GM21737 (cell line): ENCODE results near the gene PLCB3.

Experiments
- ATAC-seq: cut with Tn5 transposase; IDR thresholded peaks from one replicate; pipeline ENCODE4 v1.9.1; 2021; ENCODE audit warnings: mild to moderate bottlenecking, moderate library complexity; ENCODE audit not compliant: unreplicated experiment

Gene PLCB3

DNA sequence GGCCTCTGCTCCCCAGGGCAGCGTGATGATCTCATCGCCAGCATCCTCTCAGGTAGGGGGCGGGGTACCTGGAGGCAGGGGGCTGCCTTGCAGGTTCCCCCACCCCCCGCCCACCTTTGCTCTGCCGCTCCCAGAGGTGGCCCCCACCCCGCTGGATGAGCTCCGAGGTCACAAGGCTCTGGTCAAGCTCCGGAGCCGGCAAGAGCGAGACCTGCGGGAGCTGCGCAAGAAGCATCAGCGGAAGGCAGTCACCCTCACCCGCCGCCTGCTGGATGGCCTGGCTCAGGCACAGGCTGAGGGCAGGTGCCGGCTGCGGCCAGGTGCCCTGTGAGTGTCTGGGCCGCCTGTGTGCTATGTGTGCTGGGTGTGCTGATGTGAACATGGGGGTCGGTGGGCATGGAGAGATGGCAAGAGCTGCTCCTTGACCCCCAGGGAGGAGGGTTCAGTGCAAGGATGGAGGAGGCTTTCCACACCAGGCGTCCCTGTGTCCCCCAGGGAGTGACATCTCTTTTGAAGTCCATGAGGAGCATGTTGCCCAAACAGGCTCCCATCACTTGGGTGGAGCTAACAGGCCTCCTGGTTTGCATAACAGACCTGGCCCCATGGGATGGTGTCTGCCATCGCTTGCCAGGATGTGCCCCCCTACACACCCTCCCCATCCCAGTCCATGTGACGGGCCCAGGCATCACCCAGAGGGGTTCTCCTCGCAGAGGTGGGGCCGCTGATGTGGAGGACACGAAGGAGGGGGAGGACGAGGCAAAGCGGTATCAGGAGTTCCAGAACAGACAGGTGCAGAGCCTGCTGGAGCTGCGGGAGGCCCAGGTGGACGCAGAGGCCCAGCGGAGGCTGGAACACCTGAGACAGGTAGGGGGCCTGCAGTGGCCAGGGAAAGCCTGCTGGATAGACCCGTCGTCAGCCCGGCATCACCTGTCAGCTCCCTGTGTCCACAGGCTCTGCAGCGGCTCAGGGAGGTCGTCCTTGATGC is 14.1 kb downstream of the PLCB3 start:
- ATAC-seq, result no peak

DNA sequence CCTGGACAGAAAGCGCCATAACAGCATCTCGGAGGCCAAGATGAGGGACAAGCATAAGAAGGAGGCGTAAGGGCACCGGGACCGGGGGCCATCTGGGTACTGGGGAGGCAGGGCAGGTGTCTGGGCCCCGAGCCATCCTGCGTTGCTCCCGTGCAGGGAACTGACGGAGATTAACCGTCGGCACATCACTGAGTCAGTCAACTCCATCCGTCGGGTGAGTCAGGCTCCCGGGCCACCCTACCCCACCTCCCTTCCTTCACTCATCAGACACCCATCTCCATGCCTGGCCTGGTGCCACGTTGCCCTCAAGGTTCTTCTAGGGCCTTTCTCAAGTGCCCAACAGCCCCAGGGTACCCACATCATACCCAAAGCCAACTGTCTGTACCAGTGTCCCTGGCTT is 15.0 kb downstream of the PLCB3 start:
- no peak for ATAC-seq

DNA sequence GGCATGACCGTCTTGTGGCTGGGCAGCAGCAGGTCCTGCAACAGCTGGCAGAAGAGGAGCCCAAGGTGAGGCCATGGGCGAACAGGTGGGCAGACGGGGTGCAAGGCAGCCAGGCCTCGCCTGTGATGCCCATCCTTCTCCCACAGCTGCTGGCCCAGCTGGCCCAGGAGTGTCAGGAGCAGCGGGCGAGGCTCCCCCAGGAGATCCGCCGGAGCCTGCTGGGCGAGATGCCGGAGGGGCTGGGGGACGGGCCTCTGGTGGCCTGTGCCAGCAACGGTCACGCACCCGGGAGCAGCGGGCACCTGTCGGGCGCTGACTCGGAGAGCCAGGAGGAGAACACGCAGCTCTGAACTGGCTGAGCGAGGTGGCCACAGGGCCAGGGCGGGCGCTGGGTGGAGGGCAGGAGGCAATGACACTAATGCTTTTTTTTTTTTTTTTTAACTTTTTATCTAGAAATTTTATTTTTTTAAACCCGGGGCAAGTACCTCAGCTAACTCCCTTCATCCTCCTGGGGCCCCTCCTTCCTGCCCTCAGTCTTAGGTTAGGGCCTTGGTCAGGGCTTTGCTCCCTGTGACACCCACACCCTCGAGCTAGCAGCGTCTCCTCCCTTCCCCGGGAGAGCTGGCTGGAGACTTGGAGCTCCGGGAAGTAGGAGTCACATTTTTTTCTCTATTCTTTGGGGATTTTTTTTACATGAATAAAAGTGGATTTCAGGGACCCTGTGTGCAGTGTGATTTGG is 16.0 kb downstream of the PLCB3 start:
- ATAC-seq, result no peak

DNA sequence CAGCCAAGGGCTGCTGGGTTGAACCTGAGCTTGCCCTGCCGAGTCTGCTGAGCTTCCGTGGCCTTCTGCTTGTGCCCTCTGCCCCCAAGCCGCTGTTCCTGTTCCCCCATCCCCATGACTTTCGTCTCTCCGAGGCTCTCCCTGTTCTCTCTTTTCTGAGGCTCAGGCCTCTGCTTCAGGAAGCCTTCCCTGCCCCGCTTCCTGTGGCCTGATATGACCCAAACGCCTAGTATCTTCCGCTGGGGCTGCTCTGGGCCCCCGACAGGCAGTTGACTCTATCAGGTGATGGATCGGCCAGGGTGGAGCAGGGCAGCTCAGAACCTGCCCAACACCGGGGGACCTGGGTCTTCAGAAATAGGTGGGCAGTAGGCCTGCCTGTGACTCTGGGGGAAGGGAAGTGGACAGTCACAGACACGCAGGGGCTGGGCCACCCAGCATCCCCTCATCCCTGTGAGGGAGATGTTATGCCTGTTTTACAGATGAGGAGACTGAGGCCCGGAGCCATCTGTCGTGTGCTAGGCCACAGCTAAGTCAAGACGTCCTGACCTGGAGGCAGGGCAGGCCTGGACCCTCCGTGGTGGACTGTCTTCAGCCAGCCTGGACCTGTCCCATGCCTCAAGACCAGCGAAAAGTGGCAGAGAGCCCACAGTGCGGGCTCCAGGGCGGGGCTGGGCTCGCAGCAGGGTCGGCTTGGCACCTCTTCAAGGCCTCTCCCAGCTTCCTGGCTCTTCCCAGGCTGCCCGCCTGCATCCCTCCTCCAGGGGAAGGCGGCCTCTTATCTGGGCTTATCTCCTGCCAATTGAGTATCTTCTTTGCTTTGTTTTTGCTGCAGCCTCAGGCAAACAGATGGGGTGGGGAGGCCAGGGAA is 16.9 kb downstream of the PLCB3 start:
- ATAC-seq, result no peak

DNA sequence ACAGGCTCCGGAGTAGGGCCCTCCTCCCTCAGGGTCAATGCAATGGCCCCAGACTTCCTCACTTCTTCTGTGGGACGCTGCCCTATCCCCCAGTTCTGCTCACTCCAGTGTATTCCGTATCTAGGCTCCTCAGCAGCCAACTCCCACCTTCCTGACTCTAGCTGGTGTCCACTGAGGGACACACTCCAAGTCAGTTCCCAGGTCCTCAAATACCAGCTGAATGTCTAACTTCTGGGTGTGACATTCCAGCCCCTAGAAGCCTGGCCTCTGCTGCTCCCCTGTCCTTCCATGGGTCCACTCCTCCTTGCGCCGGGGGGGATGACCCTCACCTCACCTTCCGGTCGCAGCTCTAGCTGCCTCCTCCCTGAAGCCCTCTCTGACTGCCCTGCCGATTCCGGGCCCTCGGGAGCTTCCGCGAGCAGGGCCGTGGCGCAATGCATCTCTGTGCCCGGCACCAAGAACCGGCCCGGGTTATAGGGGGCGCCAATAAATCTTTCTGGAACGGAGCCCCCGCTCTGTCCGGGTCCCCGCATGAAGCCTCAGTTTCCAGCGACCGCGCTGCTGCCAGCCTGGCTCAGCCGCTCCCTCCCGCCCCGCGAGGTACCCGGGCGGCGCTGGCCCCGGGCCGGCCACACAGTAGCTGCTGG is 17.7 kb downstream of the PLCB3 start:
- ATAC-seq, result peak; percentile 17

DNA sequence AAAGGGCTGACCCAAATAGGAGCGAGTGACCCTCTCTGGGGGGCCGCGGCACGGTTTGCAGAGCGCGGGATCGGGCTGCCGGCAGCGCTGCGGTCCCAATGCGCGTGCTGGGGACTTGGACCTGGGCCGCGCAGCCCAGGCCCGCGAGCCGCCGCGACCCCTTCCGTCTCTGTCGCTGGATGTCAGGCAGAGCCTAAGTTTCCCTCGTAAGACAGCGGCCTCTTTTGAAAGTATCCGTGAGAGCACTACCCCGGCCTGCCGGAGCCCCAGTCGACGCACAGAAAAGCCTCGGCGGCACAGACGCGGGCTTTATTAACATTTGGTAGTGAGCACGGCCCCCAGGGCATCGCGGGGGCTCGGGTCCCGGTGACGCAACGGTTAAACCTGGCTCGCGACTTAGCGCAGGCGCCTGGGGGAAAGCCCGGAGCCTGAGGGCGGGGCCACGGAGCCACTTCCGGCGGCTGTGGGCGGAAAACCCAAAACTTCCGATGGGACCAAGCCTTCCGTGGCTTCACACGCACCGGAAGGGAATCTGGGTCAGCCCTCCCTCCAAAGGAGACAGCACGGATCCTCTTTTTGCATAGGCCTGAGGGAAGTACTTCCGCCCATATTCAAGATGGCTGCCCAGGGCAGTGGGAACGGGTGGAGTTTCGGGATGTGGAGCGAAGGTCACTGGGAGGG is 18.4 kb downstream of the PLCB3 start:
- peak; percentile 57 for ATAC-seq

DNA sequence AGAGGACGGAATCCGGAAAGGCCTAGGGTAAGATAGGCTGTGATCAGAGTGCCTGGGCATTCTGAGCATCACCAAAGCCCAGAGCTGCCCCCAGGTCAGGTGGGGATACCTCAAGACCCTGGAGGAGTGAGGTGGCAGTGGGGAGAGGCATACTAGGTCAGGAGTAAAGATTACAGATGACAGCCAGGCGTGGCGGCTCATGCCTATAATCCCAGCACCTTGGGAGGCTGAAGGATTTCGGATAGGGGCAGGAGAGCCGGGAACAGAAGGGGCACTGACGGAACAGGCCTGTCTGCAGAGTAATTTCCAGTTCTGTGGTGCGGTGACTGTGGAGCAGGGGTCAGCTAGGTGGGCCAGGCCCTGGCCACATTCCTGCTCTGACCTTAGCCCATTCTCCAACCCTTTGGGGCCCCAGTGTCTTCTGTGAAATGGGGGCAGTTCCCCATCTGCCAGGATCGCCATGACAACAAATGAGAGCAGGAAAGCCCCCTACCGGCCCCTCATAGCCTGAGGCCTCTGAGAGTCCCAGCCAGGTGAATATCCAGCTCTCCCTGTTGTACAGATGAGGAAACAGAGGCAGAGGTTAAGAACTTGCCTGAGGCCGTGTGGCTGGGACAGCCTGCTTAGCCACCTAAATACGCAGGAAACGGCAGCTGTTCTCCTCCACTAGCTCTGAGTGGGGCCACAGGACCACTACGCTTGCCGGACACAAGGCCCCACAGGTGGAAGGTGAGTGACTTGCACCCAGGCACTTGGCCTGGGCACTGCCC is 23.9 kb downstream of the PLCB3 start:
- no peak for ATAC-seq

DNA sequence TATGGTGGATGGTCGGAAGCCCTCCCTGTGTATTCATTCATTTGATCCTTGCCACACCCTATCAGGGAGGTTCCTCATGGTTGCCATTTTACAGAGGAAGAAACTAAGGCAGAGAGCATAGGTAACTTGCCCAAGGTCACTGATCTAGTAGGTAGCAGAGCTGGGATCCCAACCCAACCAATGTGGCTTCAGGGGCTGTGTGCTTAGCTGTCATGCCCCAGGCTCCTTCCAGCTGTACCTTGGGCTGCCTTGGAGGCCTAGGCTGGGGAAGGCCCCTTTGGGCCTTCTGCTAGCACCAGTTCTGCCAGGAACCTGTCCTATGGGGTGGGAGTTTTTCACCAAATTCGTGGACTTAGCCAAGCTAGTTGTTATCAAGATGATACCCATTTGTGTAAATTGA is 24.5 kb downstream of the PLCB3 start:
- no peak for ATAC-seq

DNA sequence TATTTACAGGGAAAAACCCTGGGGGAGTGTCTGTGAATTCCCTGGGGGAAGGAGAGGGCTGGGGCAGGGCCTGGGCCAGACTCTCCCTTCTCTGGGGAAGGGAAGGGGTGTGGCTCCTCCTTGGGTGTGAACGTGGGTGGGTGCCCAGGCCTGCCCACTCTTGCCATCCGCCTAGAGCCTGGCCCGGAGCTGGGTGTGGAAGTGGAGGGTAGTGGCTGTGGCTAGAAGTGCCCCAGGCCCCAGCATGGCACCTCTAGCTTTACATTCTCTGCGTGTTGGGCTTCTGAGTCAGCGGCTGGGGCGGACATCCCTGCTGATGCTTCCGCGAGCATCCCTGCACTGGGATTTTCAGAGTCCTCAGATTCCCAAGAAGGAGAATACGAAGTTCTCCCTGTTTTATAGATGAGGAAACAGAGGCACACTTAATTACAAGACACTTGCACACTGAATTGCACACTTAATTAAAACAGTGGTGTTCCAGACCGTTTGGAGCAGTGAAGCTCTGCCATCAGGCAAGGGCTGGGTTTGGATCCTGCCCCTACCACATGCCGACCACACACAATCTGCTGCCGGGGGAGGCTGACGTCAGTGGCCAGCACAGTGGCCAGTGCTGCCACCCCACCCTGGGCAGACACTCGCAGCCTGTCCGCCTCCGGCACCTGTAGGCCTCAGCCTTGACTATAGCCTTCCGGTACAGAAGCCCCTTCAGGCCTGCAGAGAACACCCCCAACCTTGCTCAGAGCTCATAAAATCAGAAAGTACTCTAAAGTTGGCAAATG is 25.5 kb downstream of the PLCB3 start:
- no peak for ATAC-seq

DNA sequence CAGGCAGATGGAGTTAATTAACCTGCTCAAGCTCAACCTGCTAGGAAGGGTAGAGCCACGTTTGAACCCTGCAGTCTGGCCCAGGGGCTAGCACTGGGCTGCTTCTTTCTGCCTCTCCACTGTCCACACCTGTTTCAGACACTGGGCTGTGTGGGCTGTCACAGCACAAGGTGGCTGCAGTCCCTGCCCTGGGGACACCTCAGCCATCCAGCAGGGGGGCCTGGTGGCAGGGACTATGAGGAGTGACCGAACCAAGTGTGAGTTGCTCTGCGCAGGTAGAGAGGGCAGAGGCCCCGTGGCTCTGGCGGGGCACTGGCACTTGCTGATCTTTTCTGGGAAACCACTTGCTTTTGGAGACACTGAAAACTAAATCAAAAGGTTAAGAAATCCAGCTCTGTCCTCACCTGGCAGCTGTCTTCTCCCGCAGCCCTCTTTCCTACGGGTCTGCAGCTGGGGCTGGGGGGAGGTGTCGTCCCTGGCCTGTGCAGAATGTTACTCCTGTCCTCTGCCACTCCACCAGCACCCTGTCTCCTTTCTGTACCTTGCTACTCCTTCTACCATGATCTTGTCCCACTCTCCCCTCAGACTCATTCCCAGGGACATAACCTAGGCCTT is 27.4 kb downstream of the PLCB3 start:
- ATAC-seq, result no peak

DNA sequence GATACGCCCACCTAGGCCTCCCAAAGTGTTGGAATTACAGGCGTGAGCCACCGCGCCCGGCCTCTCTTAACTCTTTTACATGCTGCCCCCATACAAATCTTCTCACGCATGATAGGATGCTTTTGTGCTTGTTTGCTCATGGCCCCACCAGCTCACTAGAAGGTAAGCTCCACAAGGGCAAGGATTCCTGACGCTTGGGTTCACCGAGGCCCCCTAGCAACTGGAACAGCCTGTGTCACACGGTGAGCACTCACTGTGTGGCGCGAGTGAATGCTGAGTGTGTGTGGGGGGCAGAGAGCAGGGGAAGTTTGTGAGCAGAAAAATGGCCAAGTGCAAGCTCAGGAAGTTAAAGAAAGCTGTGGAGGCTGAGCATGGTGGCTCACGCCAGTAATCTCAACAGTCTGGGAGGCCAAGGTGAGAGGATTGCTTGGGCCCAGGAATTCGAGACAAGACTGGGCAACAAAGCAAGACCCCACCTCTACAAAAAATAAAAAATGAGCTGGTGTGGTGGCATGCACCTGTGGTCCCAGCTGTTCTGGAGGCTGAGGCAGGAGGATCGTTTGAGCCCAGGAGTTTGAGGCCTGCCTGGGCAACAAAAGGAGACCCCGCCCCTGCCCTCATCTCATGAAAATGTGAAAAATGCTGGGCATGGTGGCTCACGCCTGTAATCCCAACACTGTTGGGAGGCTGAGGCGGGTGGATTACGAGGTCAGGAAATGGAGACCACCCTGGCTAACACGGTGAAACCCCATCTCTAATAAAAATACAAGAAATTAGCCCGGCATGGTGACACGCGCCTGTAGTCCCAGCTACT is 30.8 kb downstream of the PLCB3 start:
- ATAC-seq, result no peak

DNA sequence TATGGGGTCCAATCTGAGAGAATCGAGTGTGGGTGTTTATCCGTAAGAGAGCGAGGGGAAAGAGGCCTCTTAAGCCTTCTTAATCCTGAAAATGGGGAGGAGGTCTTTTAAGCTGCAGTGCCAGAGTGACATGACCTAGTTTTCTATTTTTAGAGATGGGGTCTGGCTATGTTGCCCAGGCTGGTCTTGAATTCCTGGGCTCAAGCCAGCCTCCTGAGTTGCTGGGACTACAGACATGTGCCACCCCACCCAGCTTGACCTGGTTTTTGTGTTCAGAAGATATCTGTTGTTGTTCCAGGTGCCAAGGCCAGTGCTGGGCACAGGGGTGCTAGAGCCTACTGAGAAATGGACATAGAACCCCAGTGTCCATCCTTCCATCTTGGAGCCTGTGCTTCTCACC is 31.8 kb downstream of the PLCB3 start:
- no peak for ATAC-seq

DNA sequence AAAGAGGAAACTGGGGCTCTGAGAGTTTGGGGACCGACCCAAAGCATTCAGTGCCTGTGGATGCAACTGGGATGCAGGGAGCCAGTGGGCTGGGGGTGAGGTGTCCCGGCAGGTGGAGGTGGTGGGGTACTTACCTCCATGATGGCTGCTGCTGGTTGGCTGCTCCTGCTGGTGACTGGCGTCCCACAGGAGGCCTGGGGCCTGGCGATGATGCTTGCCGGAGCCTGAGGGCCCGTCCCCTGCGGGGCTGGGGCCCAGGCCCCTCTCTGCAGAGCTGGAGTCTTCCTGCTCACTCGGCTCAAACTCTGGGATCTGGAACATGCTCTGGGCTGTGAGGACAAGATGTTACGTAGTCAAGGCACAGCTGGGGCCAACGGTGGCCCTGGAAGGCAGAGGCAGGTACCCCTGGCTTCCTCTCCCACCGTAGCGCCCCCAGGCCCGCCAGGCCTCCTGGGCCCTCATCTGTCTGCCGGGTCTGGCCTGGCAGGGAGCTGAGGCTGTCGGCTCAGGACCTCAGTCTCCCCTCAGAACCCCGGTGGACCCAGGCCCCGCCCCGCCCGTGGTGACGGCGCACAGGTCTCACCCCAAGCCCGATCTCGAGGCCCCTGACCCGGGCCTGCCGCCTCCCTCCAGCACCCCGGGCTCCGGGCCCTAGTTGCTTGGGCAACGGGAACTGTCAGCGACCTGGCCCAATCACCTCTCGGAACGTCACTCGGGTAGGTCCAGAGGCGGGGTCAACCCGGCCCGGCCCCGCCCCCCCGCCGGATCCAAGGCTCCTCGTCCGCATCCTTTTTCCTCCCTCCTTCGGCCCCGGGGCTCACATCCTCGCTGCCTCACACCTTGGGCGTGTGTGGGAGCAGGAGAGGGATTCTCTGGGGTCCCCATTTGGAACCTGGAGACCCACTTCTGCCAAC is 33.0 kb downstream of the PLCB3 start, which contains the start of gene BAD:
Gene BAD (minus strand): TSS at position 618 of the 914 bp plus-strand sequence. CDS start 297 bp downstream, at position 321.
- ATAC-seq, result peak; percentile 65

DNA sequence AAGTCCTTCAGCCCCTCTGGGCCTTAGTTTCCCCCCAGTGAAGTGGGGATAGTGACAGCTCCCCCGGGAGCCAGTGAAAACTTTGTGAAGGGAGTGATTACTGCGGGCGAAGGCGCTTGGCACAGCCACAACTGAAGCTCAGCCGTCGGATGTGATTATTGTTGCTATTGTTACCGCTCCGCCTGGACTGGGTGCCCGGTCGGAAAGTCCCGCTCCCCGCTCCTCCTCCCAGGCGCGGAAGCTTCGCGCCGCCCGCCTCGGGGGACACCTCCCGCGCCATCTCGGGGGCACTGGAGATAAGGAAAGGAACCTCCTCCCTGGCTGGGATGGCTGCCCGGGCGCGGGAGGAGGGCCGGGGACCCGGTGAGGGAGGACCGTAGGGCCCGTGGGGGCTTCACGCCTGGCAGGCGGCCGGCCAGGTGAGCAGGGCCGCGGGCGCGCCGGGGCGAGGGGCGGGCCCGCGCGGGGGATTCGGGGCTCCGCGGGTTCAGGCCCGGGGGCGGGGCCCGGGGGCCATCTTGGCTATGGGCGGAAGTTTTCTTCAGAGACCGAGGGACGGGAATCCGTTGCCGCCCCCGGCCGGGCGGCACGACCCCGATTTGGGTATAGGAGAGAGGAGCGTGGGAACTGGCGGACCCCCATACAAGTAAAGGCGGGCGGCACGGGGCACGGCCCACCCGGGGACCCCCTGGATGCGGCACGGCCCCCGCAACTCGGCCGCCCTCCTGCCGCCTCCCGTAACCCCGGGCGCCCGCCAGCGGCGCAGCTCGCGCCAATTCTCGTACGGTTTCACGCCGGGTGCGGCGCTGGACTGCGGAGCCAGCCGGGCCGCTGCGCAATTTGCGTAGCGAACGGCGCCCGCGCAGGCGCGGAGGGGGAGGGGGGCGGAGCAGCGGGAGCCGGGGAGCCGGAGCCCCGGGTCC is 33.9 kb downstream of the PLCB3 start, which contains the start of gene GPR137:
Gene GPR137 (plus strand): TSS at position 887 of the 923 bp plus-strand sequence. CDS start 677 bp downstream, outside the sequence.
- peak; percentile 49 for ATAC-seq
